GM12801 (cell line): ENCODE results near the gene NPFFR2.

Experiments
- TF ChIP-seq, protein P1 (sequence below): IDR thresholded peaks from one replicate; pipeline ENCODE4 v1.5.1; 2011; ENCODE audit warnings: control low read depth; ENCODE audit not compliant: insufficient read length; ENCODE audit errors: extremely low read depth

The NPFFR2 gene

GRCh38 chr4:72084587-72085011 lies 52.8 kb downstream of the NPFFR2 start:
- TF ChIP-seq, protein P1, sequence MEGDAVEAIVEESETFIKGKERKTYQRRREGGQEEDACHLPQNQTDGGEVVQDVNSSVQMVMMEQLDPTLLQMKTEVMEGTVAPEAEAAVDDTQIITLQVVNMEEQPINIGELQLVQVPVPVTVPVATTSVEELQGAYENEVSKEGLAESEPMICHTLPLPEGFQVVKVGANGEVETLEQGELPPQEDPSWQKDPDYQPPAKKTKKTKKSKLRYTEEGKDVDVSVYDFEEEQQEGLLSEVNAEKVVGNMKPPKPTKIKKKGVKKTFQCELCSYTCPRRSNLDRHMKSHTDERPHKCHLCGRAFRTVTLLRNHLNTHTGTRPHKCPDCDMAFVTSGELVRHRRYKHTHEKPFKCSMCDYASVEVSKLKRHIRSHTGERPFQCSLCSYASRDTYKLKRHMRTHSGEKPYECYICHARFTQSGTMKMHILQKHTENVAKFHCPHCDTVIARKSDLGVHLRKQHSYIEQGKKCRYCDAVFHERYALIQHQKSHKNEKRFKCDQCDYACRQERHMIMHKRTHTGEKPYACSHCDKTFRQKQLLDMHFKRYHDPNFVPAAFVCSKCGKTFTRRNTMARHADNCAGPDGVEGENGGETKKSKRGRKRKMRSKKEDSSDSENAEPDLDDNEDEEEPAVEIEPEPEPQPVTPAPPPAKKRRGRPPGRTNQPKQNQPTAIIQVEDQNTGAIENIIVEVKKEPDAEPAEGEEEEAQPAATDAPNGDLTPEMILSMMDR: no peak

GRCh38 chr4:72094059-72094797 lies 62.4 kb downstream of the NPFFR2 start:
- TF ChIP-seq, protein P1: no peak

DNA sequence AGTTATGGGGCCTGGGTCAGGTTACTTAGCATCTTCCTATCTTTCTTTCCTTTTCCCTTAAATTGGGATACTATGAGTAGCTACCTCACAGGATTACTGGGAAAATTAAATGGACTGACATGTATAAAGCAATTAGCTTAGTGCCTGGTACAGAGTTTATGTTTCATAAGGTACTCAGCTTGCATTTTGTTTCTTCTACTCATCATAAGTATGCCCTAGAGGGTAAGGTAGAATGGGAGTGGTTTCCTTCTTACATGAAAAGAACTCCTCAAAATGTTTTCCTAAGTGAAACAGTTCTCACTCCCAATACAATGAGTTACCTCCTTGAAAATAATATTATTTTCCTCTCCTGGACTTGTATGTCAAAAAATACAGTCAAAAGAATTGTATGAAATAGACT lies 75.7 kb downstream of the NPFFR2 start:
- TF ChIP-seq, protein P1: no peak

DNA sequence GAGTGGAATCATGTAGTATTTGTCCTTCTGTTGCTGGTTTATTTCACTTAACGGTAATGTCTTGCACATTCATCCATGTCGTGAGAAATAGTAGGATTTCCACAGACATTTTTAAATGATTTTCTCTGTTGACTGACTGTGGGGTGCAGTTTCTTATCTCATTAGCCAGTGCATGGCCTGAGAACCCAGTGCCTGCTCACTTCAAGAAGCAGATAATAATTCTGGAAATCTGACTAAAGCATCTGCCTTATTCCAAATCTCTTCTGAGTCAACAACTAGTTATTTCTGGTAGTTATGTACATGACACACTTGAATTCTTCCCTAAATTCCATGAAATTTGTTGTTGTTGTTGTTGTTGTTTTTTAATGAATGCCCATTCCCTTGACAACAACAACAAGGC lies 77.6 kb downstream of the NPFFR2 start:
- TF ChIP-seq, protein P1: no peak

DNA sequence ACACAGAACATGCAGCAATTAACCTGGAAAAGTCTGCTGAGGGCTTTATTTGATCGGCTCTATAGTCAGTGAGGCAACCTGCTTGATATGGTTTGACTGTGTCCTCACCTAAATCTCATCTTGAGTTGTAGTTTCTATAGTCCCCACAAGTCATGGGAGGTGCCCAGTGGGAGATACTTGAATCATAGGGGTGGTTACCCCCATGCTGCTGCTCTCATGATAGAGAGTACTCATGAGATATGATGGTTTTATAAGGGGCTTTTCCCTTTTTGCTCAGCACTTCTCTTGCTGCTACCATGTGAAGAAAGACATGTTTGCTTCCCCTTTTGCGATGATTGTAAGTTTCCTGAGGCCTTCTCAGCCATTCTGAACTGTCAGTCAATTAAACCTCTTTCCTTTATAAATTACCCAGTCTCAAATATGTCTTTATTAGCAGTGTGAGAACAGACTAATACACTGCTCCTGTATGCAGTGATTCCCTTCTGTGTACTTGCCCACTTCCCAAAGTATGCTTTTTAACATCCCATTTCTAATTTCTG lies 78.2 kb downstream of the NPFFR2 start:
- TF ChIP-seq, protein P1: no peak

DNA sequence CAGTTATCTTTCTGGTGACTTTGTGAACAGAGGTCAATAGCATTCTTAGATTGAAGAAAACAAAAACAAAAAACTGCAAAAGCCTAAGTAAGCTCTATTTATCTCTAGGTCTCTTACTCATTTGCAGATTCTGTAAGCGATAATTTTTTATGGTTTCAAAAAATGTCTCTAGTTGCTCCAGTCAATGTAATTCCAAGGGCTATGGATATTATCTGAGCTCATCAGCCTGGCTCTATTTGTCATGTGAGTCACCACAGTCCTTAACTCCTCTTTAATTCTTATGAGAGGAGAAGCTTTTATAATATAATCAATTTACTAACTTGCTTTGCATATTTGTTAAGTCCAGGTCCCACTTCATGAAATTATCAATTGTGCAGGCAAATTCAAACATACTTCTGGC lies 79.1 kb downstream of the NPFFR2 start:
- TF ChIP-seq, protein P1: no peak

- TF ChIP-seq, protein P1: no peak
Observed at GRCh38 chr4:72111863-72112262, 80.1 kb downstream of the NPFFR2 start.
